Esophagus squamous epithelium (tissue), 4 donors: ENCODE measurements around the gene EIF1.

Source experiments
- CTCF ChIP-seq, 6 experiments: fragments of 450-650 bp in 4 of 6; fragments of 200-600 bp in 2 of 6; sonication (generic) in 2 of 6; IDR thresholded peaks; one replicate each; pipeline ENCODE4 v1.5.1; 2016 to 2019; ENCODE audit warnings: antibody characterized with exemption in 6 of 6, mild to moderate bottlenecking in 4 of 6, moderate library complexity in 4 of 6
- POLR2A ChIP-seq, 4 donors: fragments of 450-650 bp; IDR thresholded peaks; one replicate each; pipeline ENCODE4 v1.6.1; 2017; ENCODE audit warnings: antibody characterized with exemption in 4 of 4, mild to moderate bottlenecking in 4 of 4, moderate library complexity in 3 of 4

DNA sequence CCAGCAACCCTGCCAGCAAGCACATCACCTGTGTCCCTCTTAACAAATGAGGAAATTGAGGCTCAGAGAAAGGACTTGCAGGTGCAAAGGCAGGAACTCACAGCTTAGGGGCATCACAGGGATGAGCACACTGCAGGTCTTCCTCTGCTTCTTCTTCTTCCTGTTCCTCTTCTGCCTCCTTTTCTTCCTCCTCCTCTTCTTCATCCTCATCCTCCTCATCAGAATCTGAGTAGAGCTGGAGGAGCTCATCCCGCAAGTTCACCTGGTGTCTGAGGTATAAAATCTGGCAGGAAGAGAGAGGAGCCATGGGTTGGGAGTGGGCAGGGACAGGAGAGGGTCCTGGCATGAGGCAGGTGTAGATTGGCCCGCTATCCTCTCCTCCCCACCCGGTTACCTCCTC lies 43.2 kb downstream of the EIF1 start:
- TF ChIP-seq CTCF (IDR thresholded peaks at IDR 0.05) (no peak), POLR2A (IDR thresholded peaks at IDR 0.05) (no peak)
